ENCODE data around the gene PTRH1. TPM values are rescaled to one million over a fixed set of nuclear protein-coding genes. Genes with fewer than 3 reads are reported as not detected.
"Not testable (repeated sequence)": the region's sequence is repeated elsewhere in the genome, so short reads cannot be mapped to it uniquely, and the experiment has no call there.

Gene PTRH1
- total RNA-seq: 10 to 100 TPM; 12.9 to 15.1 TPM

- peaks cover 25% of the 10 kb centered on the region for H3K4me1 Mint-ChIP-seq
Measured at GRCh38 chr9:127715470-127716337, at the start of gene PTRH1, which contains the start of gene TTC16. TSS of gene PTRH1 (minus strand) at chr9:127715663. CDS start at chr9:127715639, 24 bp downstream. TSS of gene TTC16 (plus strand) at chr9:127716079. CDS start at chr9:127716146, 67 bp downstream.

DNA sequence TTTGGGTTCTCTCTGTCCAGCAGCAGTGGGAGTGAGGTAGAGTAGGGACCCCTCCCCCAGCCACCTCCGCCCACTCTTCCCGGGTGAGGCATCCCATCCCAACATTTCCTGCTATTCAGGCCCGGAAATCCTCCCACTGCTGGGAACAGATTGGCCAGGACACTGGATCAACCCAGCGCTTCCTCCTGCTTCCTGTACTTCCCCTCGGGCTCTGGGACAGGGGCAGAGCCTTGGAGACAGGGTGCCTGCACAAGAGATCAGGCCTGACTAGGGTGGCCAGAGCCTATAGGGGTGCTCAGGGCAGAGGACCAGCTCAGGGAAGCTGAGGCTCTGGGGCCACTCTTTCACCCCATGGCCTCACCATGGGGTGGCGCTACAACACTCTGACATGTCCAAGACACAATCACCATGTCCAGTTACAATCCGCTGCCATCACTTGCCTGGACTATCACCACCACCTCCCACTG lies 48.5 kb upstream of the PTRH1 start:
- DNase-seq (peak; percentile 69), ATAC-seq (peak; percentile 57)
- H3K27me3 Mint-ChIP-seq: no peaks in the 10 kb centered on the region
- H3K27ac Mint-ChIP-seq: no peak overlapping the region
- no peak overlapping the region for H3K4me3 Mint-ChIP-seq
- H3K36me3 Mint-ChIP-seq (ENCODE audit: low read depth): peaks cover 26% of the 10 kb centered on the region
- POLR2A ChIA-PET: interaction anchor here (1.1 kb wide), 1 partner anchor 77 kb away, joined by 3 read pairs; no protein-coding TSS in a partner anchor
- H3K9me3 Mint-ChIP-seq (ENCODE audit: low read depth): no peaks in the 10 kb centered on the region
- intact Hi-C loops (cut with DNase I, micrococcal nuclease): loop anchor here in 1 of 2 experiments (1.0 kb wide), 1 partner anchor 21 kb away; no protein-coding TSS in a partner anchor
- CTCF ChIA-PET: interaction anchor here (0.6 to 1.3 kb wide), 11 partner anchors 9 to 159 kb away, joined by 3 to 6 read pairs (median 4); partner anchors contain the start of genes CDK9 and TOR2A
- peaks cover 42% of the 10 kb centered on the region for H3K4me1 Mint-ChIP-seq

More at GRCh38 chr9:127715470-127716337, at the start of gene PTRH1, which contains the start of gene TTC16:
- ChIA-PET POLR2A (interaction anchor here (0.5 to 1.3 kb wide), 4 partner anchors 19 to 264 kb away, joined by 3 to 6 read pairs (median 3); partner anchors contain the start of genes LRSAM1 and TOR2A), CTCF (interaction anchor here (0.7 to 2.6 kb wide), 5 partner anchors 19 to 389 kb away, joined by 3 to 14 read pairs (median 4); partner anchors contain the start of genes CDK9 and TOR2A)
- peak; percentile 99 for DNase-seq
- H3K27ac Mint-ChIP-seq: peak within 1 kb of the TSS; percentile 97
- H3K27me3 Mint-ChIP-seq: no peaks in the 10 kb centered on the region
- no peaks in the 10 kb centered on the region for H3K9me3 Mint-ChIP-seq (ENCODE audit: low read depth)
- H3K36me3 Mint-ChIP-seq (ENCODE audit: low read depth): peaks cover 3% of the 10 kb centered on the region
- intact Hi-C loops (cut with DNase I, micrococcal nuclease): loop anchor here (1.0 to 5.0 kb wide), 15 partner anchors 16 to 798 kb away; partner anchors contain the start of genes TOR2A (in 2 of the 2), COQ4 (in 1 of the 2), FPGS (in 1 of the 2) and LRSAM1 (in 1 of the 2)
- peak within 1 kb of the TSS; percentile 92 for H3K4me3 Mint-ChIP-seq
- peak; percentile 97 for ATAC-seq

DNA sequence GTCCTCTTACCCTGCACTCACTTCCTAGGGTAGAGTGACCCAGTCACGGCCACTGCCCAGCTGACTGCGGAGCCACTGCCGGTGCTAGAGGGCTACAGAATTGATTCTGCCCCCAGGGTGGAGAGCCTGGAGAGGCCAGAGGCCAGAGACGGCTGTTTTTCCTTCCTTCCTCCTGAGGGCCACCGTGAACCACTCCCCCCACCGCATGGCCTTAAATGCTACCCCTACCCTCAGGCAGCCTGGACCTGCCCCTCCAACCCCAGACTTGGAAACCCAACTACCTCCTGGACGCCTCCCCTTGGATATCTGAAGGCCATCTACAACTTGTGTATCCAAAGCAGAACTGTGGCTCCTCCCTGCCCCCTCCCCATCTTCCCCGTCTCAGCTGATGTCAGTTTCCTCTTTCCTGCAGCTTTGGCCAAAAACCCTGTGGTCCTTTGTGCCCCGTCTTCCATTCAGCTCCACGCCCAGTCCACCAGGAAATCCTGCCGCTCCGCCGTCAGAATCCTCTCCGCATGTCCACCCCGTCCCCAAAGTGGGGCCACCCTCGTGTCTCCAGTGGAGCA lies 46.7 kb upstream of the PTRH1 start:
- no peaks in the 10 kb centered on the region for H3K9me3 Mint-ChIP-seq (ENCODE audit: low read depth)
- H3K27ac Mint-ChIP-seq: no peak overlapping the region
- no peaks in the 10 kb centered on the region for H3K27me3 Mint-ChIP-seq
- peaks cover 29% of the 10 kb centered on the region for H3K4me1 Mint-ChIP-seq
- H3K36me3 Mint-ChIP-seq (ENCODE audit: low read depth): peaks cover 22% of the 10 kb centered on the region
- intact Hi-C loops (cut with DNase I, micrococcal nuclease): no loop called here
- ChIA-PET CTCF (interaction anchor here (0.5 to 1.1 kb wide), 3 partner anchors 23 to 82 kb away, joined by 3 to 4 read pairs (median 3); partner anchors contain the start of gene TOR2A), POLR2A (no interaction called here)
- no peak overlapping the region for H3K4me3 Mint-ChIP-seq
- DNase-seq (no peak), ATAC-seq (no peak)

DNA sequence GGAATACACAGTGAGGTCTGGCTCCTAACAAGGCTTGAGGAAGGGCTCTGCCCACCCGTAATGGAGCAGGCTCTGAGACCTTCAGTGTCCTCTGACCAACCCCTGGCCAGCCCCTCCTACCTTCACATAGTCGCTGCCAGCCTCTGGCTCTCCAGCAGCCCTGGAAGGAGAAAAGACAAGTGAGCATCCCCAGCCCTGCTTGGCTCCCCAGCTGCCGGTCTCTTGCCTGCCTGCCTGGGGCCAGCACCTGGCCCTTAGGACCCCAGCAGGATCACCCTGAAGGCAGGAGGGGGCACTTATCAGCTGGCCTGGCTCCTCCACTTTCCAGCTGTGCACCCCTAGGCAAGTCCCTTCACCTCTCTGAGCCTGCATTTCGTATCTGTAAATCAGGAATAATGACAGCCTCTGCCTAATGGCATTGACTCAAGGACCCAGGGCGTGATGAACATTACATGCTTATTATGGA lies 46.1 kb upstream of the PTRH1 start:
- no peak for ATAC-seq
- POLR2A ChIA-PET: no interaction called here
- H3K4me3 Mint-ChIP-seq: no peak overlapping the region
- no peak for DNase-seq
- intact Hi-C loops (cut with DNase I, micrococcal nuclease): no loop called here
- H3K27me3 Mint-ChIP-seq: no peaks in the 10 kb centered on the region
- CTCF ChIA-PET: interaction anchor here (0.6 kb wide), 1 partner anchor 23 kb away, joined by 3 read pairs; no protein-coding TSS in a partner anchor
- H3K9me3 Mint-ChIP-seq (ENCODE audit: low read depth): no peaks in the 10 kb centered on the region
- peaks cover 21% of the 10 kb centered on the region for H3K36me3 Mint-ChIP-seq (ENCODE audit: low read depth)
- no peak overlapping the region for H3K27ac Mint-ChIP-seq
- peaks cover 24% of the 10 kb centered on the region for H3K4me1 Mint-ChIP-seq

GRCh38 chr9:127761061-127761460 lies 45.6 kb upstream of the PTRH1 start:
- peak overlapping the region; percentile 3 for H3K27ac Mint-ChIP-seq
- H3K4me1 Mint-ChIP-seq: peaks cover 20% of the 10 kb centered on the region
- no peak overlapping the region for H3K4me3 Mint-ChIP-seq
- H3K9me3 Mint-ChIP-seq (ENCODE audit: low read depth): no peaks in the 10 kb centered on the region
- peaks cover 17% of the 10 kb centered on the region for H3K36me3 Mint-ChIP-seq (ENCODE audit: low read depth)
- DNase-seq: no peak
- POLR2A ChIA-PET: no interaction called here
- intact Hi-C loops (cut with DNase I, micrococcal nuclease): no loop called here
- ATAC-seq: no peak
- CTCF ChIA-PET: interaction anchor here (0.8 to 1.5 kb wide), 2 partner anchors 26 to 108 kb away, joined by 3 read pairs; partner anchors contain the start of gene TOR2A
- H3K27me3 Mint-ChIP-seq: no peaks in the 10 kb centered on the region

DNA sequence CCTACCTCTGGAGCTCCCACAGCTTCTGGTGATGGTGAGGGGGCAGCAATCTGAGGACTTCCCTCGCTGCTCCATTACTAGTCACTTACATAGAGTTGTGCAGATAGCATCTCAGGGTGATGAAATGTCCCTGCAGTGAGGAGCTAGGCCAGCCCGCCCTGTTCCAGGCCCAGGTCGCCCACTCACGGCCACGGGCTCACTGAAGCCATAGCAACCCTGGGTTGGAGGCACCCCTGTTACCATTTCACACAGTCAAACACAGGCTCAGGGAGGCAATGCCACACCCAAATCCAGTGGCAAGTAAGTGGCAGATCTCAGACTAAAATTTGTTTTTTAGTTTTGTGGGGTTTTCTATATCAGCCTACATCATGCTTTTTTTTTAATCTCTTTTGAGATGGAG lies 43.4 kb upstream of the PTRH1 start:
- Mint-ChIP-seq H3K27me3 (no peaks in the 10 kb centered on the region), H3K9me3 (ENCODE audit: low read depth) (no peaks in the 10 kb centered on the region), H3K36me3 (ENCODE audit: low read depth) (peaks cover 10% of the 10 kb centered on the region), H3K27ac (peak overlapping the region; percentile 11), H3K4me1 (peaks cover 10% of the 10 kb centered on the region), H3K4me3 (no peak overlapping the region)
- intact Hi-C loops (cut with DNase I, micrococcal nuclease): no loop called here
- DNase-seq: no peak
- no peak for ATAC-seq
- POLR2A ChIA-PET: interaction anchor here (0.6 kb wide), 1 partner anchor 24 kb away, joined by 6 read pairs; no protein-coding TSS in a partner anchor
- CTCF ChIA-PET: interaction anchor here (0.6 kb wide), 1 partner anchor 8 kb away, joined by 3 read pairs; no protein-coding TSS in a partner anchor

DNA sequence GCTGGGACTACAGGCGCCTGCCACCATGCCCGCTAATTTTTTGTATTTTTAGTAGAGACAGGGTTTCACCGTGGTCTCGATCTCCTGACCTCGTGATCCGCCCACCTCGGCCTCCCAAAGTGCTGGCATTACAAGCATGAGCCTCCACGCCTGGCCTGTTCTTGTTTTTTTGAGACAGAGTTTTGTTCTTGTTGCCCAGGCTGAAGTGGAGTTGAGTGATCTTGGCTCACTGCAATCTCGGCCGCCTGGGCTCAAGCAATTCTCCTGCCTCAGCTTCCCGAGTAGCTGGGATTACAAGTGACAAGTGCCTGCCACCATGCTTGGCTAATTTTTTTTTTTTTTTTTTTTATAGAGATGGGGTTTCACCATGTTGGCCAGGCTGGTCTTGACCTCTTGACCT lies 41.3 kb upstream of the PTRH1 start:
- H3K27ac Mint-ChIP-seq; ATAC-seq; H3K27me3 Mint-ChIP-seq; H3K9me3 Mint-ChIP-seq (ENCODE audit: low read depth); DNase-seq; intact Hi-C loops (cut with DNase I, micrococcal nuclease); H3K4me3 Mint-ChIP-seq; H3K36me3 Mint-ChIP-seq (ENCODE audit: low read depth); H3K4me1 Mint-ChIP-seq: not testable (repeated sequence)
- ChIA-PET CTCF (interaction anchor here (0.6 to 1.0 kb wide), 2 partner anchors 9 to 122 kb away, joined by 3 read pairs; no protein-coding TSS in a partner anchor), POLR2A (interaction anchor here (0.7 kb wide), 2 partner anchors 55 to 814 kb away, joined by 4 to 7 read pairs; no protein-coding TSS in a partner anchor)

- Mint-ChIP-seq H3K4me1 (peaks cover 5% of the 10 kb centered on the region), H3K36me3 (ENCODE audit: low read depth) (peaks cover 10% of the 10 kb centered on the region), H3K27ac (no peak overlapping the region), H3K9me3 (ENCODE audit: low read depth) (no peaks in the 10 kb centered on the region), H3K27me3 (no peaks in the 10 kb centered on the region), H3K4me3 (no peak overlapping the region)
- ChIA-PET POLR2A (interaction anchor here (0.7 kb wide), 1 partner anchor 54 kb away, joined by 7 read pairs; no protein-coding TSS in a partner anchor), CTCF (interaction anchor here (0.6 to 1.1 kb wide), 3 partner anchors 9 to 123 kb away, joined by 3 to 4 read pairs (median 3); no protein-coding TSS in a partner anchor)
- DNase-seq (no peak), ATAC-seq (no peak)
- intact Hi-C loops (cut with DNase I, micrococcal nuclease): no loop called here
Measured at GRCh38 chr9:127756233-127756632, 40.8 kb upstream of the PTRH1 start.

- DNase-seq: no peak
- Mint-ChIP-seq H3K36me3 (ENCODE audit: low read depth) (peaks cover 17% of the 10 kb centered on the region), H3K27me3 (no peaks in the 10 kb centered on the region), H3K9me3 (ENCODE audit: low read depth) (no peaks in the 10 kb centered on the region), H3K27ac (no peak overlapping the region), H3K4me3 (no peak overlapping the region), H3K4me1 (peaks cover 5% of the 10 kb centered on the region)
- ATAC-seq: no peak
- ChIA-PET POLR2A (no interaction called here), CTCF (interaction anchor here (1.1 kb wide), 1 partner anchor 21 kb away, joined by 4 read pairs; no protein-coding TSS in a partner anchor)
- intact Hi-C loops (cut with DNase I, micrococcal nuclease): no loop called here
Measured at GRCh38 chr9:127755061-127756060, 39.9 kb upstream of the PTRH1 start.
